ENCODE results near the gene KRTAP5-3. TPM values are rescaled to one million over a fixed set of nuclear protein-coding genes. Genes with fewer than 3 reads are reported as not detected.

The KRTAP5-3 gene
- total and polyA plus RNA-seq, 2 donors (not counting 3 experiments of a cell fraction or from before 2014, with no cell fraction given): not detected

DNA sequence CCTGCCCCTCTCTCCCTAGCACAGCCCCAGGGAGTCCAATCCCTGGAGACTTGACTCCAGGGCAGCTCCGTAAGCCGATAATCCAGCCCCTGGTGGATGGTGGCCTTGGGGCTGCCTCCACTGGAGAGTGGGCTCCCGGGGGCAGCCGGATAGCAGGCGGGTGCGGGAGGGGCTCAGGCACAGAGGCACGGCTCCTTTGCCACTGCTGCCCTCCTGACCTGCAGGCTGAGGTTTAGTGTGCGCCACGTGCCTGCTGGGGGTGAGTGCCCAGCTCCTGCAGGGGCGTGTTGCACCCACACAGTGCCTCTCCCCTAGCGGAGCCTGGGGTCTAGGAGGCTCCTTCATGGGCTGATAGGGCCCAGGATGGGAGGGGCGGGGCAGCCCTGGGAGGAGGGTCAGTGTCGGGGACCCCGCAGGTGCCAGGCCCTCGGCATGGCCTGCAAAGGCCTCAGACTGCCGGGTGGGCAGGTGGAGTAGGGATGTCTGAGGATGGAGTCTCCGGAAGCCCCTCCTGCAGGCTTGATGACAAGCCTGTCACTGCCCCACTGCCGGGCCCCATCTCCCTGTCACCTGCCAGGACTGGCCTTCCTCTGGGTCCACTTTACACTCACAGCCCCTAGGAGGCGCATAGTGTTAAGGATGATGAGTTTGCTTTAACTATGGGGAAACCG is 41.7 kb downstream of the KRTAP5-3 start:
- POLR2A ChIA-PET: interaction anchor here (0.6 kb wide), 1 partner anchor 512 kb away, joined by 4 read pairs; no protein-coding TSS in a partner anchor
- Histone ChIP-seq H3K4me1 (ENCODE audit: control insufficient read depth, extremely low read depth, insufficient read depth, low read length) (peaks cover 2% of the 10 kb centered on the region), H2AFZ (ENCODE audit: low read depth, low read length) (no peak overlapping the region), H3K9me1 (replicated peaks; ENCODE audit: control insufficient read depth, extremely low read depth, insufficient read depth, low read length) (no peaks in the 10 kb centered on the region), H3K9ac (replicated peaks; ENCODE audit: extremely low read depth, insufficient read depth, low read length) (no peak overlapping the region), H3K9me3 (replicated peaks; ENCODE audit: control insufficient read depth, insufficient read depth, low read length) (no peaks in the 10 kb centered on the region), H3K4me2 (ENCODE audit: insufficient read depth, low read length) (no peak overlapping the region), H4K20me1 (replicated peaks; ENCODE audit: control insufficient read depth, extremely low read depth, insufficient read depth, low read length) (no peaks in the 10 kb centered on the region), H3K27me3 (ENCODE audit: control insufficient read depth in 2 of 2, insufficient read depth in 2 of 2, low read length in 2 of 2) (no peaks in the 10 kb centered on the region), H3K36me3 (ENCODE audit: control insufficient read depth in 2 of 2, extremely low read depth in 1 of 2, insufficient read depth in 2 of 2, low read length in 2 of 2) (no peaks in the 10 kb centered on the region), H3K4me3 (replicated peaks in 1 of 3; ENCODE audit: insufficient read depth in 1 of 3, low read depth in 1 of 3, low read length in 3 of 3) (no peak overlapping the region), H3K79me2 (ENCODE audit: control insufficient read depth, insufficient read depth, low read length) (no peaks in the 10 kb centered on the region), H3K27ac (ENCODE audit: insufficient read depth, low read depth, low read length) (no peak overlapping the region)
- dilution Hi-C loops (cut with MboI; ENCODE audit: extremely low pct_ligation_motif_present, low sequenced_read_pairs) (no loop called here), intact Hi-C loops (cut with micrococcal nuclease) (no loop called here)
- FAIRE-seq (no peak), DNase-seq (ENCODE audit: low read depth, low spot score) (no peak)
- CTCF ChIA-PET: interaction anchor here (5.2 to 5.5 kb wide), 2 partner anchors 8 to 20 kb away, joined by 24 to 36 read pairs; no protein-coding TSS in a partner anchor
- no TSS peak for BruUV-seq (replicated peaks)
- TF ChIP-seq POLR2AphosphoS5 (IDR thresholded peaks at IDR 0.05; ENCODE audit: insufficient read depth, low read depth, low read length): no peak
- TF ChIP-seq GATA2 (IDR thresholded peaks at IDR 0.05; ENCODE audit: insufficient read depth, insufficient read length, low read depth, low read length): no peak

DNA sequence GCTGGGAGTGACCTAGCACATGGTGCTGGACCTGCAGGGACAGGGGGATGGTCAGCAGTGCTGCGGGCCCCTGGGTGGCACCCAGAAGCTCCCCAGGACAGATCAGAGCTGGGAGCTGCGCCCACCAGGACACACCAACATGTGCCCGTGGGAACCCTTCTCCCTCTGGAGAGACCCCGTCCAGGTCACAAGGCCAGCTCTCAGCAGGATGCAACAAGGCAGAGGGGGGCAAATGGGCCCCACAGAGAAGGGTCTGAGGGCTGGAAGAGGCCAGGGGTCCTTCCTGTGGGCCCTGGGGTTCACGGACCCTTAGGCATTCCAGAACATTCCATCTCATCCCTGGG is 42.4 kb downstream of the KRTAP5-3 start:
- Histone ChIP-seq H3K9me1 (replicated peaks; ENCODE audit: control insufficient read depth, extremely low read depth, insufficient read depth, low read length) (no peaks in the 10 kb centered on the region), H3K4me2 (ENCODE audit: insufficient read depth, low read length) (no peak overlapping the region), H2AFZ (ENCODE audit: low read depth, low read length) (no peak overlapping the region), H3K27ac (ENCODE audit: insufficient read depth, low read depth, low read length) (no peak overlapping the region), H3K27me3 (ENCODE audit: control insufficient read depth in 2 of 2, insufficient read depth in 2 of 2, low read length in 2 of 2) (no peaks in the 10 kb centered on the region), H3K9ac (replicated peaks; ENCODE audit: extremely low read depth, insufficient read depth, low read length) (no peak overlapping the region), H4K20me1 (replicated peaks; ENCODE audit: control insufficient read depth, extremely low read depth, insufficient read depth, low read length) (no peaks in the 10 kb centered on the region), H3K4me3 (replicated peaks in 1 of 3; ENCODE audit: insufficient read depth in 1 of 3, low read depth in 1 of 3, low read length in 3 of 3) (no peak overlapping the region), H3K79me2 (ENCODE audit: control insufficient read depth, insufficient read depth, low read length) (no peaks in the 10 kb centered on the region), H3K9me3 (replicated peaks; ENCODE audit: control insufficient read depth, insufficient read depth, low read length) (no peaks in the 10 kb centered on the region), H3K4me1 (ENCODE audit: control insufficient read depth, extremely low read depth, insufficient read depth, low read length) (peaks cover 2% of the 10 kb centered on the region), H3K36me3 (ENCODE audit: control insufficient read depth in 2 of 2, extremely low read depth in 1 of 2, insufficient read depth in 2 of 2, low read length in 2 of 2) (no peaks in the 10 kb centered on the region)
- intact Hi-C loops (cut with micrococcal nuclease): no loop called here
- FAIRE-seq: no peak
- no peak for TF ChIP-seq JUN (IDR thresholded peaks at IDR 0.05; ENCODE audit: borderline replicate concordance, insufficient read depth, insufficient read length, low read depth)
- dilution Hi-C loops (cut with MboI; ENCODE audit: extremely low pct_ligation_motif_present, low sequenced_read_pairs): no loop called here
- ChIA-PET POLR2A (interaction anchor here (0.6 kb wide), 1 partner anchor 511 kb away, joined by 4 read pairs; no protein-coding TSS in a partner anchor), CTCF (interaction anchor here (5.2 to 5.5 kb wide), 2 partner anchors 9 to 19 kb away, joined by 24 to 36 read pairs; no protein-coding TSS in a partner anchor)
- BruUV-seq (replicated peaks): no TSS peak
- no peak for DNase-seq (ENCODE audit: low read depth, low spot score)
